Hepatic stellate cell (primary cell): ENCODE data around the gene CSGALNACT2.
A peak's percentile ranks its signal among the peaks of the same experiment; 100 is the strongest.

Experiments used
- DNase-seq: peaks from one replicate; pipeline ENCODE4 v3.0.0; 2011; ENCODE audit warnings: low spot score

Gene CSGALNACT2

GRCh38 chr10:43187213-43187612 is 49.0 kb downstream of the CSGALNACT2 start:
- no peak for DNase-seq

GRCh38 chr10:43188702-43189101 is 50.5 kb downstream of the CSGALNACT2 start:
- no peak for DNase-seq

- DNase-seq: no peak
These were observed 52.0 kb downstream of the CSGALNACT2 start for GRCh38 chr10:43190289-43190688.

GRCh38 chr10:43190775-43191174 is 52.5 kb downstream of the CSGALNACT2 start:
- peak; percentile 48 for DNase-seq

GRCh38 chr10:43192884-43193283 is 54.6 kb downstream of the CSGALNACT2 start:
- peak; percentile 6 for DNase-seq

GRCh38 chr10:43193496-43194080 is 55.3 kb downstream of the CSGALNACT2 start:
- DNase-seq: no peak

GRCh38 chr10:43194266-43194665 is 56.0 kb downstream of the CSGALNACT2 start:
- peak; percentile 4 for DNase-seq

- no peak for DNase-seq
These were observed 56.6 kb downstream of the CSGALNACT2 start for GRCh38 chr10:43194859-43195258.

- no peak for DNase-seq
These were observed 57.3 kb downstream of the CSGALNACT2 start for GRCh38 chr10:43195557-43195956.

GRCh38 chr10:43196131-43196980 is 58.1 kb downstream of the CSGALNACT2 start:
- DNase-seq: no peak

- peak; percentile 7 for DNase-seq
These were observed 59.0 kb downstream of the CSGALNACT2 start for GRCh38 chr10:43196981-43197833.

- DNase-seq: peak; percentile 59
These were observed 59.8 kb downstream of the CSGALNACT2 start for GRCh38 chr10:43197834-43198681.

- DNase-seq: peak; percentile 5
These were observed 60.4 kb downstream of the CSGALNACT2 start for GRCh38 chr10:43198682-43199005.

- no peak for DNase-seq
These were observed 60.9 kb downstream of the CSGALNACT2 start for GRCh38 chr10:43199088-43199683.

GRCh38 chr10:43199684-43200537 is 61.7 kb downstream of the CSGALNACT2 start:
- peak; percentile 3 for DNase-seq

- DNase-seq: peak; percentile 6
These were observed 62.5 kb downstream of the CSGALNACT2 start for GRCh38 chr10:43200538-43201390.

- DNase-seq: peak; percentile 4
These were observed 63.4 kb downstream of the CSGALNACT2 start for GRCh38 chr10:43201545-43202131.

GRCh38 chr10:43202224-43202656 is 64.0 kb downstream of the CSGALNACT2 start:
- DNase-seq: peak; percentile 68
